Neutrophil (primary cell): ENCODE results near the gene NPIPB8.
"Not testable (repeated sequence)": the region's sequence is repeated elsewhere in the genome, so short reads cannot be mapped to it uniquely, and the experiment has no call there.

Experiments used
- H3K27ac ChIP-seq: fragments of 200-600 bp; sonication (generic); 2 replicates; pipeline ENCODE4 v1.5.1; 2016; ENCODE audit warnings: mild to moderate bottlenecking, moderate library complexity
- H3K27me3 ChIP-seq: fragments of 200-600 bp; sonication (generic); 2 replicates; pipeline ENCODE4 v1.6.0; 2016; ENCODE audit warnings: mild to moderate bottlenecking
- H3K36me3 ChIP-seq: fragments of 200-600 bp; sonication (generic); 2 replicates; pipeline ENCODE4 v1.5.1; 2017
- H3K4me1 ChIP-seq, 2 experiments: fragments of 200-600 bp in 1 of 2; sonication (generic) in 1 of 2; 1 replicate in 1 of 2; 2 replicates in 1 of 2; pipeline versions ENCODE4 v1.5.1 to v1.6.1; 2013 to 2016; ENCODE audit warnings: low read depth in 1 of 2, low read length in 1 of 2, mild to moderate bottlenecking in 1 of 2, moderate library complexity in 1 of 2; ENCODE audit not compliant: control insufficient read depth in 1 of 2, insufficient read depth in 1 of 2
- H3K4me3 ChIP-seq, 2 experiments: fragments of 200-600 bp in 1 of 2; sonication (generic) in 1 of 2; 1 replicate in 1 of 2; 2 replicates in 1 of 2; pipeline ENCODE4 v1.5.1; 2013 to 2016; ENCODE audit warnings: low read depth in 1 of 2, low read length in 1 of 2, mild to moderate bottlenecking in 1 of 2, moderate library complexity in 1 of 2
- H3K9me3 ChIP-seq: fragments of 200-600 bp; sonication (generic); 2 replicates; pipeline ENCODE4 v1.5.1; 2016
- TF ChIP-seq, protein P1 (sequence below): fragments of 200-600 bp; sonication (generic); IDR thresholded peaks from 2 replicates; pipeline ENCODE4 v1.5.1; 2016; ENCODE audit warnings: antibody characterized with exemption

The NPIPB8 gene

DNA sequence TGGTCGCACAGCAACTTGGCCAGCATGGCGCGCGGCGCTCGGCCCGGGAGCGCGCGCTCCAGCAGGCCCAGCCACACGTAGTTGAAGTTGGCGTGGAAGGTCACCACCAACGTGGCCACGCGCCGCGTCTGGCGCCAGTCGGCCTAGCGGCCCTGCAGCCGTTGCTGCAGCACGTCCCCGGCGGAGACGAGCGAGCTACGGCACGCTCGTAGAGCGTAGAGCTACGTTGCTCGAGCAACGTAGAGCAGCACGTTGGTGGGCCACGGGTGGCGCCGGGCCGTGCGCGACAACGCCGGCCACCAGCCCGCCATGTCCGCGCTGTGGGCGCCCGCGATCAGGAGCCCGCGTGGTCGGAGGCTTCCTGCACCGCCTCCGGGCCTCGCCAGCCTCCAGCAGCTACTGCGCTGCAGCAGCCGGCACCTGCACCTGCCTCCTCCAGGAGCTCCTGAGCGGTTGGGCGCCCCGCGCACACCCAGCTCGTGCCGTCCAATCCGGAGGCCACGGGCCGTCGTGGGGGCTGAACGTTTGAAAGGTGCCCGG is 14.6 kb upstream of the NPIPB8 start:
- TF ChIP-seq, protein P1, sequence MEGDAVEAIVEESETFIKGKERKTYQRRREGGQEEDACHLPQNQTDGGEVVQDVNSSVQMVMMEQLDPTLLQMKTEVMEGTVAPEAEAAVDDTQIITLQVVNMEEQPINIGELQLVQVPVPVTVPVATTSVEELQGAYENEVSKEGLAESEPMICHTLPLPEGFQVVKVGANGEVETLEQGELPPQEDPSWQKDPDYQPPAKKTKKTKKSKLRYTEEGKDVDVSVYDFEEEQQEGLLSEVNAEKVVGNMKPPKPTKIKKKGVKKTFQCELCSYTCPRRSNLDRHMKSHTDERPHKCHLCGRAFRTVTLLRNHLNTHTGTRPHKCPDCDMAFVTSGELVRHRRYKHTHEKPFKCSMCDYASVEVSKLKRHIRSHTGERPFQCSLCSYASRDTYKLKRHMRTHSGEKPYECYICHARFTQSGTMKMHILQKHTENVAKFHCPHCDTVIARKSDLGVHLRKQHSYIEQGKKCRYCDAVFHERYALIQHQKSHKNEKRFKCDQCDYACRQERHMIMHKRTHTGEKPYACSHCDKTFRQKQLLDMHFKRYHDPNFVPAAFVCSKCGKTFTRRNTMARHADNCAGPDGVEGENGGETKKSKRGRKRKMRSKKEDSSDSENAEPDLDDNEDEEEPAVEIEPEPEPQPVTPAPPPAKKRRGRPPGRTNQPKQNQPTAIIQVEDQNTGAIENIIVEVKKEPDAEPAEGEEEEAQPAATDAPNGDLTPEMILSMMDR: no peak
- no peaks in the 10 kb centered on the region for H3K36me3 ChIP-seq
- no peaks in the 10 kb centered on the region for H3K9me3 ChIP-seq
- H3K27ac ChIP-seq: no peak overlapping the region
- peak overlapping the region; percentile 32 to 55 for H3K4me3 ChIP-seq
- H3K4me1 ChIP-seq: peaks cover 13 to 14% of the 10 kb centered on the region in 2 experiments
- H3K27me3 ChIP-seq: peaks cover 30% of the 10 kb centered on the region

DNA sequence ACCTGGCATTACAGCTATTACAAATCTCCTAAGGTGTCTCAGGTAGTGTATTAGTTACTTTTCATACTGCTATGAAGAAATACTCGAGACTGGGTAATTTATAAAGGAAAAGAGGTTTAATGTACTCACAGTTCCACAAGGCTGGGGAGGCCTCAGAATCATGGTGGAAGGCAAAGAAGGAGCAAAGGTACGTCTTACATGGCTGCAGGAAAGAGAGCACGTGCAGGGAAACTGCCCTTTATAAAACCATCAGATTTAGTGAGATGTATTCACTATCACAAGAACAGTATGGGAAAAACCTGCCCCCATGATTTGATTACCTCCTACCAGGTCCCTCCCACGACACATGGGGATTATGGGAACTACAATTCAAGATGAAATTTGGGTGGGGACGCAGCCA is 7.0 kb upstream of the NPIPB8 start:
- H3K4me1 ChIP-seq, H3K36me3 ChIP-seq, H3K9me3 ChIP-seq, H3K27ac ChIP-seq, H3K27me3 ChIP-seq, H3K4me3 ChIP-seq: not testable (repeated sequence)

DNA sequence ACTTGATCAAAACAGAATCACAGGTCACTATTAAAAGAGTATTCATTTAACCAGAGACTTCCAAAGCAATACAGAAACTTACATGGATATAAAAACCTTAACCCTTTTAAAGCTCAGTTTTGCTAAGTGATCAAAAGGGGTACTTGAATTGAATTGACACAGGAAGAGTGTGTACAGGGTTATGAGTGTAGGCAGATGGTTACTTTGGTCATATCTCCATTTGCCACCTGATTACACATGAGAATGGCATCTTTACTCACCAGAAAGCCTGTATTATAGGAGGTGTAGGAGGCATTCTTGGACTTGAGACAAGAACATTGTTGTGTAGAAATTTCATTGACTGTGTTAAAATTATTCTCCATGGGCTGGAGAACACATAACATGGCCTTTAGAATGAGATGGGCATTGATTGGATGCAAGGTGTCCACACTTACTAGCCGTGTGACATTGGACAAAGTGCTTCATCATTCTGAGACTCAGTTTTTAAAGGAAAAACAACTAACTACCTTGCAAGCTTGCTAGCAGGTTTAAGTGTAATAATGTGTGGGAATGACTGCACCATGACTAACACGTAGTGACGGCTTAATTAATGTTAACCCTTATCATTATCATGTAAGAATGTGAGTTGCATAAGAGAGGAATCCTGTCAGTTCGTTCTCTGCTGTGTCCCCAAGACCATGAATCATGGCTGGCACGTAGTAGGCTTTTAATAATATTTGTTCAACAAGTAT is 1.6 kb upstream of the NPIPB8 start:
- not testable (repeated sequence) for H3K27ac ChIP-seq, H3K27me3 ChIP-seq, H3K9me3 ChIP-seq, H3K4me1 ChIP-seq, H3K4me3 ChIP-seq, H3K36me3 ChIP-seq

DNA sequence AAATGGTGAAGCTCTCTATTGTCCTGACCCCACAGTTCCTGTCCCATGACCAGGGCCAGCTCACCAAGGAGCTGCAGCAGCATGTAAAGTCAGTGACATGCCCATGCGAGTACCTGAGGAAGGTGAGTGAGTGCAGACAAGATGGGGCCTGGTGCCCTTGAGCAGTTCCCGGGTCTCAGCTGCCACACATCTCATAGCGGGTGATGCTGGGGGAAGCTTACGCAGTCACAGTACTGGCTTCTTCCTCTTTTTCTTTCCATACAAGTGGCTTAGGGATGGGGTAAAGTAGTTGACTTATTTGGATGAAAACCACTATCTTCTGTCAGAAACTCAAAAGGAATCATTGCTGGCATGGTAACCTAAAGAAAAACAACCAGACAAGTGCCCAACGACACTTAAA is 494 bp downstream of the NPIPB8 start:
- not testable (repeated sequence) for H3K9me3 ChIP-seq, H3K27ac ChIP-seq, H3K4me1 ChIP-seq, H3K27me3 ChIP-seq, H3K4me3 ChIP-seq, H3K36me3 ChIP-seq

DNA sequence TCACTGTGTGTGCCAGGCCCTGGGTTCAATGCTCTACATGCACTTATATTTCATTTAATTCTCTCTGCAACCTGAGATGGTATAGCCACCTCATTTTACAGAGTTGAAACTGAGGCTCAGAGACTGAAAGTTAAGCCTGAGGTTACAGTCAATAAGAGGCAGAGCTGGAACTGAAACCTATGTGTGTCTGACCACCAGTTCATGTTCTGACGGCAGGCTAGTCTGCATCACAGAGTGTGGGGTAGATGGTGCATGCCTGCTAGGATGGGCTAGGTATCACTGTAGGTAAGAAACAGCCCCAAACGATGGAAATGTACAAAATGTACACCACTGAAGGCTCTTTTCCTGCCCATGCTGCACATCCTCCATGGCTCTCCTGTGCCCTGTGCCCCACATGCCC is 2.1 kb downstream of the NPIPB8 start:
- H3K27me3 ChIP-seq, H3K4me3 ChIP-seq, H3K36me3 ChIP-seq, H3K27ac ChIP-seq, H3K4me1 ChIP-seq, H3K9me3 ChIP-seq: not testable (repeated sequence)

DNA sequence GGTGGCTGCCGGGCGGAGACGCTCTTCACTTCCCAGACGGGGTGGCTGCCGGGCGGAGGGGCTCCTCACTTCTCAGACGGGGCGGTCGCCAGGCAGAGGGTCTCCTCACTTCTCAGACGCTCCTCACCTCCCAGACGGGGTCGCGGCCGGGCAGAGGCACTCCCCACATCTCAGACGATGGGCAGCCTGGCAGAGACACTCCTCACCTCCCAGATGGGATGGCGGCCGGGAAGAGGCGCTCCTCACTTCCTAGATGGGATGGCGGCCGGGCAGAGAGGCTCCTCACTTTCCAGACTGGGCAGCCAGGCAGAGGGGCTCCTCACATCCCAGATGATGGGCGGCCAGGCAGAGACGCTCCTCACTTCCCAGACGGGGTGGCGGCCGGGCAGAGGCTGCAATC is 28.4 kb downstream of the NPIPB8 start:
- not testable (repeated sequence) for H3K9me3 ChIP-seq, H3K36me3 ChIP-seq, H3K4me3 ChIP-seq, H3K27me3 ChIP-seq, H3K4me1 ChIP-seq, H3K27ac ChIP-seq

DNA sequence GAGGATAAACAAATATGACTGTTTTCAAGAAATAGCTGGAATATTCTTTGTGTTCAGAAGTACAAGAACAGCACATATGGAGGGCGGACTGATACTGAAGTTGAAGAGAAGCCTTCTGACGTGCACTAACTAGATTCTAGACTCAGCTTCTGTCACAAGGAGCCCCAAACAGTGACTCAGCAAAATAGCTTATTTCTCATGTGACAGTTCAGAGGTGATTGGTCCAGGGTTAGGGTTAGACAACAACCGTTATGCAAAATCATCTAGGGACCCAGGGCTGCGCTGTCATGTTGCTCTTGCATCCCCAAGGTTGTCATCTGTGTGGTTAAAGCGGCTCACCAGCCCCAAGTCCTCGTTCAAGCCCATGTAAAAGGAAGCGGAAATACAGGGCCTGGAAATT is 29.6 kb downstream of the NPIPB8 start:
- H3K4me1 ChIP-seq, H3K9me3 ChIP-seq, H3K4me3 ChIP-seq, H3K36me3 ChIP-seq, H3K27me3 ChIP-seq, H3K27ac ChIP-seq: not testable (repeated sequence)

DNA sequence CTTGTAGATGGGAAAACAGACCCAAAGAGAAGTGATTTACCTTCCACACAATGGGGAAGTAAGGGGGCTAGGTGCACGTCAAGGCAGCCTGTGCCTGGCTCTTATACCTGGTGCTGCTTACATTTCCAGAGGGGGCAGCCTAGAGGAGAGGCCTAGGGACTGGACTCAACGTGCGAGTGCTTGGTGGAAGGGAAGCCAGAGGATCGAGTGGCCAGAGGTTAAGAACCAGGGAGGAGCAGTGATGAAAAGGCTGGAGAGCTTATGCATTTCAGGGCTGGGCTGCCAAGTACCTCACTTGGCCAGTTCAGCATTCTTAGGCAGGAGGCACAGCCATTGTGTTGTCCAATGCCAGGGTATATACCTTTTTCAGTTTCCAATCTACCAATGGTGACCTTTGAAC is 30.3 kb downstream of the NPIPB8 start:
- not testable (repeated sequence) for H3K4me3 ChIP-seq, H3K9me3 ChIP-seq, H3K27ac ChIP-seq, H3K27me3 ChIP-seq, H3K4me1 ChIP-seq, H3K36me3 ChIP-seq

DNA sequence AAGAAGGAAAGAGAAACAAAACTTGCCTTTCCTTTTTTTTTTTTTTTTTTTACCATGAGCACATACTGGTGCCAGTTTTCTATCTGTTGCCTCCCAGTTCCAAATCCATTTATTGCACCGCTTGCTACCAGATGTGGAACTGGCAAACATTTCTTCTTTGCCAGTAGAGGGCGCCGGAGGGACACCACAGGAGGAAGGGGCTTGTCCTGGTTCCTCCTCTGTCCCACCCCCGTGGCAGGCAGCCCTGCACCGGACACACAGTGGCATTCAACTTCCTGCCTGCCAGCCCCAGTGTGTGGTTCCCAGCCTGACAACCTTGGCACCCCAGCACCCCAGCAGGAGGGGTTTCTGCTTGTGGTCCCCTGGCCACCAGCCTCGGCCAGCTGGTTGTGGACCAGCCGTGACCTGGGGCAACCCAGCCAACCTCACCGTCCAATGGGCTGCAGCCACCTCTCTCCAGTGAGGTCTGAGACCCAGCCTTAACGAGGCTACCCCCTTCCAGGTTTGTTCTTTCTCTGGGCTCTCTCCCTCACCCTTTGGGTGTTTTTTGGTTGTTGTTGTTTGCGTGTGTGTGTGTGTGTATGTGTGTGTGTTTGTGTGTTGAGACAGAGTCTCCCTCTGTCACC is 50.6 kb downstream of the NPIPB8 start:
- not testable (repeated sequence) for H3K27me3 ChIP-seq

DNA sequence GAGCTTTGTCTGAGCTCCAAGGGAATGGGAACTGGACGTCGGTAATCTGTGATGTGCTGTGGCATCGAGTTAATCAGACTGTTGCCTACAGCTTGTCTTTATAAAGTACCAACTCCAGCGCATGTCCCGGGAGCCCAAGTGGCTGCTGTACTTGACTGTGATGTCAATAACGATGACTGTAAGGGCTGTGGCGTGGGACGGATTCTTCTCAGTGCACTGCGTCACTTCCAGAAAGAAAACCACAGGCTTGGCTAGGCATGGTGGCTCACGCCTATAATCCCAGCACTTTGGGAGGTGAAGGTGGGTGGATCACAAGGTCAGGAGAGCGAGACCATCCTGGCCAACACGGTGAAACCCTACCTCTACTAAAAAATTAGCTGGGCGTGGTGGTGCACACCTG is 51.6 kb downstream of the NPIPB8 start:
- H3K4me1 ChIP-seq, H3K4me3 ChIP-seq, H3K27ac ChIP-seq, H3K27me3 ChIP-seq, H3K9me3 ChIP-seq, H3K36me3 ChIP-seq: not testable (repeated sequence)

More for the DNA sequence above, 50.6 kb downstream of the NPIPB8 start:
- not testable (repeated sequence) for H3K27ac ChIP-seq, H3K36me3 ChIP-seq, H3K9me3 ChIP-seq, H3K4me3 ChIP-seq, H3K4me1 ChIP-seq

DNA sequence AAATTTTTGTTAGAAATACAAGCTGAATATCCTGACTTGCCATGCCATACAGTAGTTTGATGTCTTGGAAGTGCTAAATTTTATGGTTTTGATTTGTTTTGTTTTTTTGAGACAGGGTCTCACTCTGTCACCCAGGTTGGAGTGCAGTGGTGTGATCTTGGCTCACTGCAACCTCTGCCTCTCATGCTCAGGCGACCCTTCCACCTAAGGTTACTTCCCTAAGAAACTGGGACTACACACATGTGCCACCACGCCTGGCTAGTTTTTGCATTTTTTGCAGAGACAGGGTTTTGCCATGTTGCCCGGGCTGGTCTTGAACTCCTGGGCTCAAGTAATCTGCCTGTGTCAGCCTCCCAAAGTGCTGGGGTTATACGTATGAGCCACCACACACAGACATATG is 53.9 kb downstream of the NPIPB8 start:
- not testable (repeated sequence) for H3K4me3 ChIP-seq, H3K9me3 ChIP-seq, H3K27ac ChIP-seq, H3K4me1 ChIP-seq, H3K27me3 ChIP-seq, H3K36me3 ChIP-seq

DNA sequence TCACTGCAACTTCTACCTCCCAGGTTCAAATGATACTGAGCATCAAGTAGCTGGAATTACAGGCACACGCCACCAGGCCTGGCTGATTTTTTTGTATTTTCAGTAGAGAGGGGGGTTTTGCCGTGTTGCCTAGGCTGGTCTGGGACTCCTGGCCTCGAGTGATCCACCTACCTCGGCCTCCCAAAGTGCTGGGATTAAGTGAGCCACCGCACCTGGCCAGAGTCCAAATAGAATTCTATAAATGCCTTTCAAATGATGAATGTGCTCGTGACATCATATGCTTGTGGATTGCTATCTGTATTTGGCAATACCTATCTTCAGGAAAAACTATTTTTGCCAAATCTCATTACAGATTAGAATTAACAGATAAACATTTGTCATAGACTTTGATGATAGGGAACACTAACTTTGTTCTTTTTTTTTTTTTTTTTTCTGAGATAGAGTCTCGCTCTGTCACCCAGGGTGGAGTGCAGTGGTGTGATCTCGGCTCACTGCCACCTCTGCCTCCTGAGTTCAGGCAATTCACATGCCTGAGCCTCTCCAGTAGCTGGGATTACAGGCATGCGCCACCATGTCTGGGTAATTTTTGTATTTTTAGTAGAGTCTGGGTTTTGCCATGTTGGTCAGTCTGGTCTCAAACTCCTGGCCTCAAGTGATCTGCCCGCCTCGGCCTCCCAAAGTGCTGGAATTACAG is 55.5 kb downstream of the NPIPB8 start:
- H3K27me3 ChIP-seq, H3K27ac ChIP-seq, H3K9me3 ChIP-seq, H3K4me1 ChIP-seq, H3K4me3 ChIP-seq, H3K36me3 ChIP-seq: not testable (repeated sequence)

DNA sequence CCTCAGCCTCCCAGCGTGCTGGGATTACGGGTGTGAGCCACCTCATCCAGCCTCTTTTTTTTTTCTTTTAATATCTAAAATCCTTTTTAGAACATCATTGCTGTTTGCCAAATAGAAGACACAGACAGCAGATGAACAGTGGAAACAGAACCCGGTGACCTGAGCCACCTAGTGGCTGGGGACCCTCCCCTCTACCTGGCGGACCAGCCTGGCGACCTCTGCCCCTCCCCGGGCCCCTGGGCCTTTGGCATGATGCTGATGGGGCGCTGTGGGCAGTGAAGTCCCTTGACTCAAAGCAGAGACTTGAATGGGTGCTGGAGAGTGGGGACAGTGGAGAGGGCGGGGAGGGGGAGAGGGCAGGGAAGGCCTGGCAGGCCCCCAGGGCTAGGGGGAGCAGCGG is 61.9 kb downstream of the NPIPB8 start:
- H3K4me3 ChIP-seq, H3K4me1 ChIP-seq, H3K27me3 ChIP-seq, H3K27ac ChIP-seq, H3K36me3 ChIP-seq, H3K9me3 ChIP-seq: not testable (repeated sequence)
